ENCODE data around the gene COL27A1.

GRCh38 chr9:114264806-114265550, 109.6 kb downstream of the COL27A1 start:
- TF ChIP-seq CTCF (IDR thresholded peaks at IDR 0.05) (no peak), POLR2A (IDR thresholded peaks at IDR 0.05) (no peak)

All from adrenal gland (tissue), 5 donors.